OCI-LY3 (cell line): ENCODE results near the gene TVP23C.

Source experiments
- H2AFZ ChIP-seq: fragments of 200-600, 300-600 bp; shearing (Covaris generic); 2 replicates; pipeline ENCODE4 v1.6.0; 2014; ENCODE audit warnings: antibody characterized with exemption, low read depth, low read length
- H3K27ac ChIP-seq: fragments of 200-600, 300-600 bp; sonication (generic); 2 replicates; pipeline ENCODE4 v1.5.1; 2014; ENCODE audit warnings: mild to moderate bottlenecking, low read length, moderate library complexity, mixed read lengths
- H3K27me3 ChIP-seq: fragments of 200-600, 300-600 bp; sonication (generic); 2 replicates; pipeline ENCODE4 v1.6.1; 2014; ENCODE audit warnings: low read depth, low read length, mixed read lengths
- H3K36me3 ChIP-seq: fragments of 200-600, 300-600 bp; sonication (generic); replicated peaks from 2 replicates; pipeline ENCODE3; 2014; ENCODE audit warnings: low read depth, low read length, mixed read lengths
- H3K4me1 ChIP-seq: fragments of 300-600, 200-600 bp; sonication (generic); 2 replicates; pipeline ENCODE4 v1.6.1; 2014; ENCODE audit warnings: low read length, mixed read lengths
- H3K4me2 ChIP-seq: fragments of 200-600, 300-600 bp; sonication (generic); 2 replicates; pipeline ENCODE4 v1.6.1; 2014; ENCODE audit warnings: low read length, mixed read lengths
- H3K4me3 ChIP-seq: fragments of 300-600, 200-600 bp; sonication (generic); 2 replicates; pipeline ENCODE4 v1.5.1; 2014; ENCODE audit warnings: antibody characterized with exemption, mild to moderate bottlenecking, low read length, moderate library complexity
- H3K79me2 ChIP-seq: fragments of 300-600, 200-600 bp; shearing (Covaris generic); 2 replicates; pipeline ENCODE4 v1.6.1; 2014; ENCODE audit warnings: mild to moderate bottlenecking, low read length, mixed read lengths
- H3K9ac ChIP-seq: fragments of 300-600, 200-600 bp; shearing (Covaris generic); 2 replicates; pipeline ENCODE4 v1.6.0; 2014; ENCODE audit warnings: mild to moderate bottlenecking, low read length, moderate library complexity
- H3K9me3 ChIP-seq: fragments of 200-600, 300-600 bp; shearing (Covaris generic); 2 replicates; pipeline ENCODE4 v1.6.1; 2014; ENCODE audit warnings: low read length, mixed read lengths; ENCODE audit not compliant: insufficient read depth
- H4K20me1 ChIP-seq: fragments of 200-600, 300-600 bp; sonication (generic); 2 replicates; pipeline ENCODE4 v1.6.1; 2016; ENCODE audit warnings: low read length, mixed read lengths; ENCODE audit not compliant: insufficient read depth
- CTCF ChIP-seq: fragments of 200-600, 300-600 bp; sonication (generic); IDR thresholded peaks from 2 replicates; pipeline ENCODE4 v1.5.1; 2014; ENCODE audit warnings: antibody characterized with exemption, low read length, low read depth
- EZH2phosphoT487 ChIP-seq: fragments of 200-600 bp; shearing (Covaris generic); IDR thresholded peaks from 2 replicates; pipeline ENCODE4 v1.6.1; 2018; ENCODE audit warnings: antibody characterized with exemption, mixed run types, low read depth

Gene TVP23C

GRCh38 chr17:15453246-15453645 lies 110.0 kb downstream of the TVP23C start:
- Histone ChIP-seq H3K4me3 (no peak overlapping the region), H3K36me3 (no peaks in the 10 kb centered on the region), H3K4me1 (no peaks in the 10 kb centered on the region), H3K27me3 (no peaks in the 10 kb centered on the region), H4K20me1 (no peaks in the 10 kb centered on the region), H3K27ac (no peak overlapping the region), H3K4me2 (no peak overlapping the region), H3K79me2 (no peaks in the 10 kb centered on the region), H3K9me3 (no peaks in the 10 kb centered on the region), H2AFZ (no peak overlapping the region), H3K9ac (no peak overlapping the region)
- TF ChIP-seq CTCF (no peak), EZH2phosphoT487 (no peak)

DNA sequence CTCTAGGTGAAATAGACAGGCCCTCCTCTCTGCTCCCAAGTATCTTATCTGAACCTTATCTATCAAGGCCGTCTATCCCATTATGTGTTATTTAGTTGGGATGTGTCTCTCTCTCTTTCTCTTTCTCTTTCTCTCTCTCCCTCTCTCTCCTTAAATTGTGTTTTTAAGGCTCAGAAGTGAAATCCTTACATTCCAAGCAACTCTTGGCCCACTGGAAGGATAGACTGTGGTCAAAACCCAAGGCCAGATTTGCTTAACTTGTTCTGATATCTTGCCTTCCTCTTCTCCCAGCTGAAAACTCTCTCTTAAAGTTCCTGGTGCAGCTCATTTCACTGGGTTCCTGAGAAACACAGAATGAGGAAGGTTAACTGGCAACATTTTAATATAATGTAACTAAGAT lies 110.5 kb downstream of the TVP23C start:
- no peaks in the 10 kb centered on the region for H4K20me1 ChIP-seq
- no peaks in the 10 kb centered on the region for H3K4me1 ChIP-seq
- H3K9me3 ChIP-seq = no peaks in the 10 kb centered on the region
- no peak overlapping the region for H3K9ac ChIP-seq
- no peak for TF ChIP-seq CTCF
- TF ChIP-seq EZH2phosphoT487 = no peak
- H3K4me2 ChIP-seq = no peak overlapping the region
- no peaks in the 10 kb centered on the region for H3K79me2 ChIP-seq
- no peak overlapping the region for H3K4me3 ChIP-seq
- H3K27me3 ChIP-seq = no peaks in the 10 kb centered on the region
- no peak overlapping the region for H2AFZ ChIP-seq
- no peaks in the 10 kb centered on the region for H3K36me3 ChIP-seq
- no peak overlapping the region for H3K27ac ChIP-seq
